Aorta (tissue), 4 donors: ENCODE results near the gene UBR2. TPM values are rescaled to one million over a fixed set of nuclear protein-coding genes. Genes with fewer than 3 reads are reported as not detected.

Experiments used
- polyA plus RNA-seq, 2 donors: library from polyadenylated mRNA; stranded (reverse); fragments of 200-250 nt; gene quantifications; one replicate each; pipeline ENCODE4 v1.2.3, GENCODE V29; 2013
- total RNA-seq, 2 donors: library from RNA; stranded (reverse); fragmentation: NEBNext Ultra II Directional; extraction: Animal tissue kit (Norgen Biotek cat#: 25700); gene quantifications; one replicate each; pipeline ENCODE4 v1.2.1, GENCODE V29; 2021
- donor health status: healthy with polysubstance abuse.
- donor health status: Bipolar disorder and iron deficiency.
- donor health status: DM: no; HTN: no; CAD: no.
- donor health status: DM: yes; HTN: yes; CAD: no.

The UBR2 gene
- total and polyA plus RNA-seq, 4 donors: 6.5 to 38.8 (median 22.4) TPM

Other genes with a start within 250 kb of the UBR2 start
- gene TRERF1, start 112.1 kb upstream of the UBR2 start, total RNA-seq: 1 to 10 TPM; 2.7 to 9.5 TPM
- gene TRERF1, start 112.1 kb upstream of the UBR2 start, polyA plus RNA-seq: 1 to 10 TPM in 1 of 2 donors, under 1 TPM in 1; 0.50 to 1.7 TPM
- 1 to 10 TPM; 1.4 to 2.8 TPM for gene PRPH2, start 158.6 kb downstream of the UBR2 start, total RNA-seq
- under 1 TPM in 1 of 2 donors, not detected in 1; 0.72 TPM for gene PRPH2, start 158.6 kb downstream of the UBR2 start, polyA plus RNA-seq
- gene TBCC, start 182.1 kb downstream of the UBR2 start, total RNA-seq: 10 to 100 TPM; 16.1 to 16.8 TPM
- gene TBCC, start 182.1 kb downstream of the UBR2 start, polyA plus RNA-seq: 10 to 100 TPM; 14.4 to 33.1 TPM
- gene BICRAL, start 218.0 kb downstream of the UBR2 start, total RNA-seq: 10 to 100 TPM; 17.2 to 21.1 TPM
- 1 to 10 TPM; 4.8 to 5.8 TPM for gene BICRAL, start 218.0 kb downstream of the UBR2 start, polyA plus RNA-seq